HL-60 (cell line): Measurements from ENCODE around the gene DCAF8L2.

Experiments
- CTCF ChIP-seq: IDR thresholded peaks from one replicate; pipeline ENCODE4 v1.5.1; 2011; ENCODE audit warnings: low read length, control low read depth, inconsistent platforms; ENCODE audit not compliant: insufficient read depth
- POLR2AphosphoS5 ChIP-seq: IDR thresholded peaks from 2 replicates; pipeline ENCODE4 v1.6.1; 2012; ENCODE audit warnings: low read depth
- REST ChIP-seq: IDR thresholded peaks from 2 replicates; pipeline ENCODE4 v1.6.1; 2012; ENCODE audit warnings: low read depth; ENCODE audit not compliant: insufficient replicate concordance

GRCh38 chrX:27775984-27776383 is 185.8 kb downstream of the DCAF8L2 start:
- TF ChIP-seq CTCF (no peak), REST (no peak), POLR2AphosphoS5 (no peak)
